ENCODE results near the gene ASPHD1. TPM values are rescaled to one million over a fixed set of nuclear protein-coding genes. Genes with fewer than 3 reads are reported as not detected.
A peak's percentile ranks its signal among the peaks of the same experiment; 100 is the strongest.

ASPHD1 gene
- total RNA-seq, 1 donor from 2014 or later = 3.2 TPM

DNA sequence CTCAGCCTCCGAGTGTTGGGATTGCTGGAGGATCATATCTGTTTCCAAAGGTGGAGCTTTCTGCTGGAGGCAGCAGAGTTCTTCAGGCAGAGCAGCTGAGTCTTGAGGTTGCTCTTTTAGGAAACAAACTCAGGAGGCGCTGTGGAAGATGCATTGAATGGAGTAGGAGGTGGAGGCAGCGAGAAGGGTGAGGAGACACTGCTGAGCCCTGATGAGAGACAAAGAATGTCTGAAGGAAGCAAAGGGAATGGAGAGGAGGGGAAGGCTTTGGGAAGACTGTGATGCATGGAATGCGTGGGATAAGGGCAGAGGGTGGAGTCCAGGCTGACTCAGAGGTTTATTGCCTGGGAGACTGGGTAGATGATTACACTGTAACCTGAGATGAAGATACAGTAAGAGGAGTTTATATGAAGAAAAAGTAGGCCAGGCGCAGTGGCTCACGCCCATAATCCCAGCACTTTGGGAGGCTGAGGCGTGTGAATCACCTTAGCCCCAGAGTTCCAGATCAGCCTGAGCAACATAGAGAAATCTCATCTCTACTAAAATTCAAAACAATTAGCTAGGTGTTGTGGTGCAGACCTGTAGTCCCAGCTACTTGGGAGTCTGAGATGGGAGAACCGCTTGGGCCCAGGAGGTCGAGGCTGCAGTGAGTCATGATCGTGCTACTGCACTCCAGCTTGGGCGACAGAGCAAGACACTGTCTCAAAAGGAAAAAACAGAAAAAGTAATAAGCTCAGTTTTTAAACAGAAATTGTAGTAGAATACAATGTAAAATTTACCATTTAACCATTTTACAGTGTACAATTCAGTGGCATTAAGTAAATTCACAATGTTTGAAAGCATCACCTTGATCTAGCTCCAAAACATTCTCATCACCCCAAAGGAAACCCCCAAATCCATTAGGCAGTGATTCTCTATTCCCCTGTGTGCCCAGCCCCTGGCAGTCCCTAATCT lies 43.8 kb downstream of the ASPHD1 start:
- Mint-ChIP-seq H3K4me3 (ENCODE audit: unreplicated experiment) (peak overlapping the region; percentile 35), H3K27me3 (ENCODE audit: low read depth) (no peaks in the 10 kb centered on the region), H3K27ac (ENCODE audit: unreplicated experiment) (peak overlapping the region; percentile 98), H3K4me1 (ENCODE audit: low read depth) (peaks cover 21% of the 10 kb centered on the region), H3K36me3 (ENCODE audit: low read depth) (no peaks in the 10 kb centered on the region), H3K9me3 (ENCODE audit: low read depth) (peaks cover 4% of the 10 kb centered on the region)
- TF ChIP-seq, protein P1, sequence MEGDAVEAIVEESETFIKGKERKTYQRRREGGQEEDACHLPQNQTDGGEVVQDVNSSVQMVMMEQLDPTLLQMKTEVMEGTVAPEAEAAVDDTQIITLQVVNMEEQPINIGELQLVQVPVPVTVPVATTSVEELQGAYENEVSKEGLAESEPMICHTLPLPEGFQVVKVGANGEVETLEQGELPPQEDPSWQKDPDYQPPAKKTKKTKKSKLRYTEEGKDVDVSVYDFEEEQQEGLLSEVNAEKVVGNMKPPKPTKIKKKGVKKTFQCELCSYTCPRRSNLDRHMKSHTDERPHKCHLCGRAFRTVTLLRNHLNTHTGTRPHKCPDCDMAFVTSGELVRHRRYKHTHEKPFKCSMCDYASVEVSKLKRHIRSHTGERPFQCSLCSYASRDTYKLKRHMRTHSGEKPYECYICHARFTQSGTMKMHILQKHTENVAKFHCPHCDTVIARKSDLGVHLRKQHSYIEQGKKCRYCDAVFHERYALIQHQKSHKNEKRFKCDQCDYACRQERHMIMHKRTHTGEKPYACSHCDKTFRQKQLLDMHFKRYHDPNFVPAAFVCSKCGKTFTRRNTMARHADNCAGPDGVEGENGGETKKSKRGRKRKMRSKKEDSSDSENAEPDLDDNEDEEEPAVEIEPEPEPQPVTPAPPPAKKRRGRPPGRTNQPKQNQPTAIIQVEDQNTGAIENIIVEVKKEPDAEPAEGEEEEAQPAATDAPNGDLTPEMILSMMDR (IDR thresholded peaks at IDR 0.05) = peak; percentile 77
- no peak for DNase-seq (ENCODE audit: low spot score)

DNA sequence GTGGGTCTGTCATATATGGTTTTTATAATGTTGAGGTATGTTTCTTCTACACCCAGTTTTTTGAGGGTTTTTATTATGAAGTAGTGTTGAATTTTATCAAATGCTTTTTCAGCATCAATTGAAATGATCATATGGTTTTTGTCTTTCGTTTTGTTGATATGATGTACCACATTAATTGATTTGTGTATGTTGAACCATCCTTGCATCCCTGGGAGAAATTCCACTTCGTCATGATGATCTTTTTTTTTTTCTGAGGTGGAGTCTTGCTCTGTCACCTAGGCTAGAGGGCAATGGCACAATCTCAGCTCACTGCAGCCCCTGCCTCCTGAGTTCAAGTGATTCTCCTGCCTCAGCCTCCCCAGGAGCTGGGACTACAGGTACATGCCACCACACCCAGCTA lies 47.6 kb downstream of the ASPHD1 start:
- no peak for DNase-seq (ENCODE audit: low spot score)
- peaks cover 18% of the 10 kb centered on the region for H3K4me1 Mint-ChIP-seq (ENCODE audit: low read depth)
- no peak overlapping the region for H3K27ac Mint-ChIP-seq (ENCODE audit: unreplicated experiment)
- TF ChIP-seq, protein P1 (IDR thresholded peaks at IDR 0.05) = no peak
- no peaks in the 10 kb centered on the region for H3K36me3 Mint-ChIP-seq (ENCODE audit: low read depth)
- peaks cover 7% of the 10 kb centered on the region for H3K9me3 Mint-ChIP-seq (ENCODE audit: low read depth)
- no peak overlapping the region for H3K4me3 Mint-ChIP-seq (ENCODE audit: unreplicated experiment)
- H3K27me3 Mint-ChIP-seq (ENCODE audit: low read depth) = no peaks in the 10 kb centered on the region

DNA sequence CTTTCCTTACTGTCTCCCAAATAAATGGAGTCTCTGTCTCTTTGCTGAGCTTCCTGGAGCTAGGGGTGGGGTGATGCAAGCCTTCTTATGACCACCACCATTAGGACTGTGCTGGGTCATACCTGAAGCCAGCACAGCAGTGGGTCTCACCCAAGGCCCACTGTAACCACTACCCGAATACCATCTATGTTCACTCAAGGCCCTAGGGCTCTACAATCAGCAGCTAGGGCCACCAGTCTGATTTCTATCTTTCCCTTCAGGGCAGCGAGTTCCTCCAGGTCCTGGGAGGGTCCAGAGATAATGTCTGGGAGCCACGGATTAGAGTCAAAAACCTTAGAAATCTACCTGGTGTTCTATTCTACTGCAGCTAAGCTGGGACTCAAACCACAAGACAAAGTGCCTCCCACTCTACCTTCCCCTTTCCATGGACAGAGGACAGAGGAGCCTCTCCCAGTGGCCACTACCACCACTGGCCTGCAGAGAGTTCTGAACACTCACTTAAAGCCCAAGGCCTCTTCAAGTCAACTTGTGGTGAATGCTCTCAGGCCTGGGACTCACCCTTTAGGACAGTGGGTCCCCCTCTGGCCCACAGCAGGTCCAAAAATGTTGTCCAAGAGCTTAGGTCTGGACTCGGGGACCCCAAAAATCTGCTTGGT lies 50.6 kb downstream of the ASPHD1 start:
- no peak for DNase-seq (ENCODE audit: low spot score)
- H3K4me3 Mint-ChIP-seq (ENCODE audit: unreplicated experiment) = no peak overlapping the region
- H3K9me3 Mint-ChIP-seq (ENCODE audit: low read depth) = peaks cover 7% of the 10 kb centered on the region
- TF ChIP-seq, protein P1 (IDR thresholded peaks at IDR 0.05) = no peak
- no peaks in the 10 kb centered on the region for H3K4me1 Mint-ChIP-seq (ENCODE audit: low read depth)
- no peaks in the 10 kb centered on the region for H3K27me3 Mint-ChIP-seq (ENCODE audit: low read depth)
- H3K36me3 Mint-ChIP-seq (ENCODE audit: low read depth) = no peaks in the 10 kb centered on the region
- H3K27ac Mint-ChIP-seq (ENCODE audit: unreplicated experiment) = no peak overlapping the region

DNA sequence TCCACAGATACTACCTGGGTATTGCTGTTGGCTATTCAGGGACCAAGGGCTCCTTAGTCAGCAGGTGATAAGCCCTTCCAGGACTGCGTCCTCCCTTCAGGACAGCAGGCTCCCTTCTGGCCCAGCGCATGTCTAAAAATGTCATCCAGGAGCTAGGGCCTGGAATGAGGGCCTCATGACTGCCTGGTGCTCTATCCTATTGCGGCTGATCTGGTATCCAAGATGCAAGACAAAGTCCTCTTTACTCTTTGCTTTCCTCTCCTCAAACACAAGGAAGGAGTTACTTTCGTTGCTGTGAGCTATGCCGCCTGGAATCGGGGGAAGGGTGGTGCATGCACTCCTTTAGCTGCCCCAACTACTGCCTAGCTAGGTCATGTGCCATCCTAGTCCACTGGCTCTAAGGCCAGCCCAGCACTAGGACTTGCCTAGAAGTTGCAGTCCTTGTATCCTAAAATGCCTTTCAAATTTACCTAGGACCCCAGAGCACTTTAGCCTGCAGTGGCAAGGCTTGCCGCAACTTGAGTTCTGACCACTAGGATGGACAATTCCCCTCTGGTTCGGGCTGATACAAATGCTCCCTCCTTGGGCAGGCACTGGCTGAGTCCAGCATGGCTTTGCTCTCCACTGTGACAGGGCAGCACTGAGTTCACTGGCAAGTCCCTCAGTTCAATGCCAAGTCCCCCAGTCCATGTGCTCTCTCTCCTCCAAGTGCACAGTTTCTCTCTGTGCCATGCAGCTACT lies 51.5 kb downstream of the ASPHD1 start:
- H3K9me3 Mint-ChIP-seq (ENCODE audit: low read depth) = peaks cover 7% of the 10 kb centered on the region
- H3K4me3 Mint-ChIP-seq (ENCODE audit: unreplicated experiment) = no peak overlapping the region
- no peak overlapping the region for H3K27ac Mint-ChIP-seq (ENCODE audit: unreplicated experiment)
- H3K27me3 Mint-ChIP-seq (ENCODE audit: low read depth) = no peaks in the 10 kb centered on the region
- no peaks in the 10 kb centered on the region for H3K4me1 Mint-ChIP-seq (ENCODE audit: low read depth)
- DNase-seq (ENCODE audit: low spot score) = no peak
- TF ChIP-seq, protein P1 (IDR thresholded peaks at IDR 0.05) = no peak
- H3K36me3 Mint-ChIP-seq (ENCODE audit: low read depth) = no peaks in the 10 kb centered on the region

Other genes starting within 250 kb of the ASPHD1 start
- not detected in 3 replicates for gene SPN, start 237.2 kb upstream of the ASPHD1 start, total RNA-seq
- gene QPRT, start 221.3 kb upstream of the ASPHD1 start, total RNA-seq = 19.5 to 21.8 TPM (median 20.7 TPM) in 3 replicates
- gene C16orf54, start 154.5 kb upstream of the ASPHD1 start, total RNA-seq = not detected in 3 replicates
- not detected in 3 replicates for gene ZG16, start 122.2 kb upstream of the ASPHD1 start, total RNA-seq
- 13.5 to 24.3 TPM (median 14.1 TPM) in 3 replicates for gene KIF22, start 109.7 kb upstream of the ASPHD1 start, total RNA-seq
- 318 to 359 TPM (median 358 TPM) in 3 replicates for gene MAZ, start 94.0 kb upstream of the ASPHD1 start, total RNA-seq
- gene PRRT2, start 88.3 kb upstream of the ASPHD1 start, total RNA-seq = 5.2 to 9.1 TPM (median 6.1 TPM) in 3 replicates
- gene PAGR1, start 84.3 kb upstream of the ASPHD1 start, total RNA-seq = 22.3 to 40.2 TPM (median 23.0 TPM) in 3 replicates
- gene MVP, start 80.0 kb upstream of the ASPHD1 start, total RNA-seq = 101 to 132 TPM (median 106 TPM) in 3 replicates
- gene CDIPT, start 37.3 kb upstream of the ASPHD1 start, total RNA-seq = 73.5 to 79.7 TPM (median 78.3 TPM) in 3 replicates
- gene SEZ6L2, start 938 bp upstream of the ASPHD1 start, total RNA-seq = 10.9 to 17.0 TPM (median 16.3 TPM) in 3 replicates
- gene KCTD13, start 25.7 kb downstream of the ASPHD1 start, total RNA-seq = 19.3 to 21.1 TPM (median 20.3 TPM) in 3 replicates
- gene TMEM219, start 61.6 kb downstream of the ASPHD1 start, total RNA-seq = 111 to 122 TPM (median 120 TPM) in 3 replicates
- gene TAOK2, start 73.4 kb downstream of the ASPHD1 start, total RNA-seq = 50.0 to 56.6 TPM (median 50.1 TPM) in 3 replicates
- gene HIRIP3, start 95.1 kb downstream of the ASPHD1 start, total RNA-seq = 8.4 to 14.0 TPM (median 9.9 TPM) in 3 replicates
- 57.1 to 68.5 TPM (median 64.6 TPM) in 3 replicates for gene INO80E, start 95.8 kb downstream of the ASPHD1 start, total RNA-seq
- gene DOC2A, start 110.5 kb downstream of the ASPHD1 start, total RNA-seq = 0.15 to 0.29 TPM in 2 of 3 replicates, not detected in the other
- not detected in 3 replicates for gene C16orf92, start 122.7 kb downstream of the ASPHD1 start, total RNA-seq
- 0.28 to 0.77 TPM (median 0.44 TPM) in 3 replicates for gene TLCD3B, start 130.8 kb downstream of the ASPHD1 start, total RNA-seq
- gene ALDOA, start 165.3 kb downstream of the ASPHD1 start, total RNA-seq = 865 to 1,101 TPM (median 1,094 TPM) in 3 replicates
- gene PPP4C, start 175.5 kb downstream of the ASPHD1 start, total RNA-seq = 81.0 to 90.3 TPM (median 84.7 TPM) in 3 replicates
- gene TBX6, start 191.4 kb downstream of the ASPHD1 start, total RNA-seq = 0.34 to 0.59 TPM (median 0.55 TPM) in 3 replicates
- 23.3 to 31.9 TPM (median 28.1 TPM) in 3 replicates for gene YPEL3, start 195.7 kb downstream of the ASPHD1 start, total RNA-seq
- 1.9 to 3.2 TPM (median 2.2 TPM) in 3 replicates for gene GDPD3, start 213.0 kb downstream of the ASPHD1 start, total RNA-seq
- 40.9 to 42.0 TPM (median 41.9 TPM) in 3 replicates for gene MAPK3, start 222.7 kb downstream of the ASPHD1 start, total RNA-seq

Data from chondrocyte (in vitro differentiated cells).